ENCODE measurements around the gene SUSD5.

Gene SUSD5

GRCh38 chr3:33128706-33129105 lies 89.9 kb downstream of the SUSD5 start:
- Histone ChIP-seq H4K20me1 (ENCODE audit: insufficient read depth, low read length) (no peaks in the 10 kb centered on the region), H2AFZ (ENCODE audit: low read length) (no peak overlapping the region), H3K4me2 (ENCODE audit: low read depth, low read length) (no peak overlapping the region), H3K9ac (ENCODE audit: low read length) (no peak overlapping the region), H3K36me3 (replicated peaks; ENCODE audit: insufficient read depth, low read length) (no peaks in the 10 kb centered on the region), H3K4me3 (ENCODE audit: low read length) (no peak overlapping the region), H3K79me2 (ENCODE audit: low read length) (no peaks in the 10 kb centered on the region), H3K4me1 (ENCODE audit: low read length) (peaks cover 8% of the 10 kb centered on the region), H3F3A (ENCODE audit: insufficient read depth, low read length) (0 out of 2 replicates have a peak, but pooled peaks cover under 1% of the 10 kb centered on the region), H3K9me3 (replicated peaks; ENCODE audit: insufficient read depth, low read length) (no peaks in the 10 kb centered on the region), H3K27ac (ENCODE audit: low read length) (no peak overlapping the region), H3K27me3 (replicated peaks; ENCODE audit: insufficient read depth, low read length) (no peaks in the 10 kb centered on the region), H3K9me2 (replicated peaks; ENCODE audit: insufficient read depth, low read length) (no peaks in the 10 kb centered on the region)
- TF ChIP-seq CTCF (IDR thresholded peaks at IDR 0.05; ENCODE audit: low read length) (no peak), EZH2 (optimal IDR thresholded peaks at IDR 0.05; ENCODE audit: low read depth, low read length) (no peak), EZH2phosphoT487 (IDR thresholded peaks at IDR 0.05; ENCODE audit: low read length) (no peak)
- no peak for DNase-seq

- H3K4me3 ChIP-seq (ENCODE audit: low read length), result no peak overlapping the region
- DNase-seq, result no peak
- H3K9me2 ChIP-seq (replicated peaks; ENCODE audit: insufficient read depth, low read length), result no peaks in the 10 kb centered on the region
- no peaks in the 10 kb centered on the region for H4K20me1 ChIP-seq (ENCODE audit: insufficient read depth, low read length)
- no peaks in the 10 kb centered on the region for H3K4me1 ChIP-seq (ENCODE audit: low read length)
- no peak overlapping the region for H3K27ac ChIP-seq (ENCODE audit: low read length)
- no peak overlapping the region for H3K4me2 ChIP-seq (ENCODE audit: low read depth, low read length)
- H3K9me3 ChIP-seq (replicated peaks; ENCODE audit: insufficient read depth, low read length), result no peaks in the 10 kb centered on the region
- H3K9ac ChIP-seq (ENCODE audit: low read length), result no peak overlapping the region
- H3K27me3 ChIP-seq (replicated peaks; ENCODE audit: insufficient read depth, low read length), result no peaks in the 10 kb centered on the region
- TF ChIP-seq CTCF (IDR thresholded peaks at IDR 0.05; ENCODE audit: low read length) (no peak), EZH2 (optimal IDR thresholded peaks at IDR 0.05; ENCODE audit: low read depth, low read length) (no peak), EZH2phosphoT487 (IDR thresholded peaks at IDR 0.05; ENCODE audit: low read length) (no peak)
- H3K36me3 ChIP-seq (replicated peaks; ENCODE audit: insufficient read depth, low read length), result no peaks in the 10 kb centered on the region
- H3F3A ChIP-seq (ENCODE audit: insufficient read depth, low read length), result no peaks in the 10 kb centered on the region
- no peak overlapping the region for H2AFZ ChIP-seq (ENCODE audit: low read length)
- no peaks in the 10 kb centered on the region for H3K79me2 ChIP-seq (ENCODE audit: low read length)
Observed at GRCh38 chr3:33125840-33126239, 92.8 kb downstream of the SUSD5 start.

GRCh38 chr3:33124638-33125037 lies 94.0 kb downstream of the SUSD5 start:
- TF ChIP-seq EZH2phosphoT487 (IDR thresholded peaks at IDR 0.05; ENCODE audit: low read length) (no peak), CTCF (IDR thresholded peaks at IDR 0.05; ENCODE audit: low read length) (no peak), EZH2 (optimal IDR thresholded peaks at IDR 0.05; ENCODE audit: low read depth, low read length) (no peak)
- no peak overlapping the region for H3K4me3 ChIP-seq (ENCODE audit: low read length)
- H3K9me3 ChIP-seq (replicated peaks; ENCODE audit: insufficient read depth, low read length), result no peaks in the 10 kb centered on the region
- H3K4me2 ChIP-seq (ENCODE audit: low read depth, low read length), result no peak overlapping the region
- H3K9me2 ChIP-seq (replicated peaks; ENCODE audit: insufficient read depth, low read length), result no peaks in the 10 kb centered on the region
- H3K4me1 ChIP-seq (ENCODE audit: low read length), result no peaks in the 10 kb centered on the region
- H3K9ac ChIP-seq (ENCODE audit: low read length), result no peak overlapping the region
- no peaks in the 10 kb centered on the region for H3F3A ChIP-seq (ENCODE audit: insufficient read depth, low read length)
- no peaks in the 10 kb centered on the region for H3K79me2 ChIP-seq (ENCODE audit: low read length)
- no peak overlapping the region for H3K27ac ChIP-seq (ENCODE audit: low read length)
- H3K27me3 ChIP-seq (replicated peaks; ENCODE audit: insufficient read depth, low read length), result no peaks in the 10 kb centered on the region
- no peak overlapping the region for H2AFZ ChIP-seq (ENCODE audit: low read length)
- no peak for DNase-seq
- H4K20me1 ChIP-seq (ENCODE audit: insufficient read depth, low read length), result no peaks in the 10 kb centered on the region
- H3K36me3 ChIP-seq (replicated peaks; ENCODE audit: insufficient read depth, low read length), result no peaks in the 10 kb centered on the region

Measured in MM.1S (cell line).